ENCODE data around the gene KSR1. TPM values are rescaled to one million over a fixed set of nuclear protein-coding genes. Genes with fewer than 3 reads are reported as not detected.

The KSR1 gene
- total RNA-seq, 2 donors from 2014 or later: 7.9 to 10.2 TPM

DNA sequence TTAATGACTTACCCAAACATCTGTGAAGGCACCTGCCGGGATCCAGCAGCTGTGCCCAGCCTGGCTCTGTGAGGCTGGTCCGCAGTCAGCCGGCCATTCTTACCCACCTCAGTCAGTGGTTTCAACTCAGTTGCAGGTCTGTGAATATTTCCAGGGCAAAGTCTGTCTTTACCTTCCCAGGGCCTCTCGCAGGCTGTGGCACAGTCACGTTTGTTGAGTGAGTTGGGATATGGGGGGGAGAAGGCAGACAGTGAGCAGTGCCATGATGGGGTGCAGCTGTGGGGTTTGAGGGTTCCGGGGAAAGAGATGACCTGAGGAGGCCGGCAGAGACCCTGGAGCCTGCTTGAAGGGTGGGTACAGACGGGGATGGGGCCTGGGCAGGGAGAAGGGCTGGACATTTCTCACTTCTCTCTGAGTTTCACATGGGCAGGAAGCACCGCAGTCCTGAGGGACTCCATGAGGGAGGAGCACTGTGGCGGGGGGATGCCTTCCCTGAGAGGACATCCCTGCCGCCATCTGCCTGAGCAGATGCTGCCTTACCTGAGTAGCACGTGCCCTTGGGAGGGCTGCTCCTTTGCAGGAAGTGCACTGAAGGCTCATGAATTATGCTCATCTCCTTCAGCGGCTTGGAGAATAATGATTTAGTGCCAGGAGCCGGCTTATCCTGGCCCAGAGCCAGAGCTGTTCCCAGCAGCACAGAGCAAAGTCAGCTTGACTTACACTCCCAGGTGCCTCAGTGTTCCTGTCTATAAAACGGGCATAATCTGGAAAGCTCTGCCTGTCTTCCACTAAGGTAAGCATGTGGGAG lies 48.1 kb downstream of the KSR1 start:
- DNase-seq (ENCODE audit: low spot score): no peak
- H3K4me3 ChIP-seq: no peak overlapping the region
- TF ChIP-seq, protein P1, sequence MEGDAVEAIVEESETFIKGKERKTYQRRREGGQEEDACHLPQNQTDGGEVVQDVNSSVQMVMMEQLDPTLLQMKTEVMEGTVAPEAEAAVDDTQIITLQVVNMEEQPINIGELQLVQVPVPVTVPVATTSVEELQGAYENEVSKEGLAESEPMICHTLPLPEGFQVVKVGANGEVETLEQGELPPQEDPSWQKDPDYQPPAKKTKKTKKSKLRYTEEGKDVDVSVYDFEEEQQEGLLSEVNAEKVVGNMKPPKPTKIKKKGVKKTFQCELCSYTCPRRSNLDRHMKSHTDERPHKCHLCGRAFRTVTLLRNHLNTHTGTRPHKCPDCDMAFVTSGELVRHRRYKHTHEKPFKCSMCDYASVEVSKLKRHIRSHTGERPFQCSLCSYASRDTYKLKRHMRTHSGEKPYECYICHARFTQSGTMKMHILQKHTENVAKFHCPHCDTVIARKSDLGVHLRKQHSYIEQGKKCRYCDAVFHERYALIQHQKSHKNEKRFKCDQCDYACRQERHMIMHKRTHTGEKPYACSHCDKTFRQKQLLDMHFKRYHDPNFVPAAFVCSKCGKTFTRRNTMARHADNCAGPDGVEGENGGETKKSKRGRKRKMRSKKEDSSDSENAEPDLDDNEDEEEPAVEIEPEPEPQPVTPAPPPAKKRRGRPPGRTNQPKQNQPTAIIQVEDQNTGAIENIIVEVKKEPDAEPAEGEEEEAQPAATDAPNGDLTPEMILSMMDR (IDR thresholded peaks at IDR 0.05): no peak

DNA sequence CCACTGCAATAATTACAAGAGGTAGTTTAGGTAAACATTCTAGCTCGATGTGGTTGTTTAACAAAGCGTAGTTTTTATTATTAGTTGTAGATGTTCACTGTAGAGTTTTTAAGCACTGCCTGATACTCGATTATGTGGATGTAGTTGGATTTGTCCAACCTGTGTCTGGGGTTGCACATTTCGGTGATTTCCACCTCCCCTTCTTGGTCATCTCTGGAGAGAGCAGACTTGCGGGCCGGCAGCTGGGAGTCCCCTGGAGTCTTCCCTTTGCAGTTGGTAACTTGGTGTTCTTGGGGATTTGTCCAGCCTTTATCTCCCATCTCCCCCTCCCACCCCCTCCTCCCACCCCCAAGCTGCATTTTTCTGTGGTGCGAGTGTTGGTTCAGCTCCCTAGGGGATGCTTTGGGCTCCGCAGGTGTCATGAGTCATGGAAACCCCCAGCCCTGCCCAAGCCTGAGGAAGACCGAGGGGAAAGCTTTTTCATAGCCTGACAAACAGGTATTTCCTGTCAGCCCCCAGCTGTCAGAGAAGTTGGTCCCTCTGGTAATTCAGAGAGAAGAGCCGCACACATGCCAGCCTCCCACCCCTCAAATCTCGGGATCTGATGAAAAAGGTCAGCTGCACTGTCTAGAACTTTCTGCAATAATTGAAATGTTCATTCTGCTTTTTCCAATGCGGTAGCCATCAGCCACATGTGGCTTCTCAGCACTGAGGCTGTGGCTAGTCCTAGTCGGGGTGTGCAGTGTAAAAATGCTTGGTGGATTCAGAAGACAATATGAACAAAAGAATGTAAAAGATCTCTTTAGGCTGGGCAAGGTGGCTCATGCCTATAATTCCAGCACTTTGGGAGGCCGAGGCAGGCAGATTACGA lies 50.3 kb downstream of the KSR1 start:
- TF ChIP-seq, protein P1 (IDR thresholded peaks at IDR 0.05): no peak
- H3K4me1 ChIP-seq: peaks cover 0 to 34% of the 10 kb centered on the region in 2 donors
- no peaks in the 10 kb centered on the region for H3K9me3 ChIP-seq
- no peaks in the 10 kb centered on the region for H3K27me3 ChIP-seq
- H3K36me3 ChIP-seq: no peaks in the 10 kb centered on the region
- H3K27ac ChIP-seq: no peak overlapping the region
- H3K4me3 ChIP-seq: no peak overlapping the region
- DNase-seq (ENCODE audit: low spot score): no peak

More for the DNA sequence above, 48.1 kb downstream of the KSR1 start:
- Histone ChIP-seq H3K9me3 (no peaks in the 10 kb centered on the region), H3K27ac (no peak overlapping the region), H3K36me3 (no peaks in the 10 kb centered on the region), H3K27me3 (no peaks in the 10 kb centered on the region), H3K4me1 (peaks cover 0 to 34% of the 10 kb centered on the region in 2 donors)

DNA sequence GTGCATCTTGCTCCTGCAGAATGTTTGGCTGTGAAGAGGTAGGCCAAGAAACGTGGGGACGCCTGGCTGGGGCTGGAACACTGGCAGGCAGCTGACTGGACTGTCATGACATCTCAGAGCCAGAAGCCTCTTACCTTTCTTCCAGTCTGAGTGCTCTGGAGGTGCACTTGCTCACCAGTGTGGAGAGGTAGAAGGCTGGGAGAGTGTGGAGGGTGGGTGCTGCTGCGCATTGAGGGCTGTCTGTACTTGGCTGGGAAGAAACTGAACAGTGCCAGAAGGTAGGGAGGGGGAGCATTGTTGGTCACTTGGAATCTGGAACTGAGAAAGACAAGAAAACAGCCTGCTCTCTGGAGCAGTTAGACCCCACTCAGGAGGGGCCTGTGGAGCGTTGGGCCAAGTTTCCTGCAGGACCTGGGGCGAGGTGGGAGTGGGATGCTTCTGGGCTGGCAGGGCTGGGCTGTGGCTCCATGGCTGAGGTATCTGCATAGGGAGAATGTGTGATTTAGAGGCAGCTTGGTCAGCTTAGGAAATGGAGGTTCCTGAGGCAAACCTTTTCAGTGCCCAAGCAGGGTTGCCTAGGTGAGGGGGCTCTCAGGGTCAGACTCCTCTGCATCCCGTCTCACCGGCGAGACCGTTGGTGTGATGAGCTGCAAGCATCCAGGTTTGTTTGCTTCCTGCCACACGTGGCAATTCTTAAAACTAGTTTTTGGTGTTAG lies 55.1 kb downstream of the KSR1 start:
- no peaks in the 10 kb centered on the region for H3K27me3 ChIP-seq
- H3K9me3 ChIP-seq: no peaks in the 10 kb centered on the region
- H3K4me3 ChIP-seq: no peak overlapping the region
- no peaks in the 10 kb centered on the region for H3K36me3 ChIP-seq
- no peak for DNase-seq (ENCODE audit: low spot score)
- TF ChIP-seq, protein P1 (IDR thresholded peaks at IDR 0.05): no peak
- H3K27ac ChIP-seq: no peak overlapping the region
- peaks cover 0 to 10% of the 10 kb centered on the region in 2 donors for H3K4me1 ChIP-seq

DNA sequence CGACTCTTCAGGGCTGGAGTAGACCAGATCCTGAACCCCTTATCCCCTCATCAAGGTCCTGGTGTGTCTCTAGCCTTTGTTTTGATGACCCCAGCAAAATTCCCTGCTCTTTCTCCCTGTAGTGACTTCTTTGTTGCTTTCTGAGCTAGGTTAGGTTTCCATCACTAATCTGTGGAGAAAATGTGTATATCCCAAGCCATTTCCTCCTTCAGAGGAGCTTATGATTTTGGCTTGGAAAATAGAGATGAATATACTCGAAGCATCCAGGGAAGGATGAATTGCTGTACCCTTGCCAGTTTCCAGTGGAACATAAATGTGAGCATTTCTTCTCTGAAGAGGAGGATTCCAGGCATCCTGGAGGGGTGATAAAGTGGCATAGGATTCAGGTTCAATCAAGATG lies 55.8 kb downstream of the KSR1 start:
- Histone ChIP-seq H3K27ac (no peak overlapping the region), H3K9me3 (no peaks in the 10 kb centered on the region), H3K27me3 (no peaks in the 10 kb centered on the region), H3K4me3 (no peak overlapping the region), H3K36me3 (no peaks in the 10 kb centered on the region), H3K4me1 (peaks cover 0 to 5% of the 10 kb centered on the region in 2 donors)
- TF ChIP-seq, protein P1 (IDR thresholded peaks at IDR 0.05): no peak
- no peak for DNase-seq (ENCODE audit: low spot score)

DNA sequence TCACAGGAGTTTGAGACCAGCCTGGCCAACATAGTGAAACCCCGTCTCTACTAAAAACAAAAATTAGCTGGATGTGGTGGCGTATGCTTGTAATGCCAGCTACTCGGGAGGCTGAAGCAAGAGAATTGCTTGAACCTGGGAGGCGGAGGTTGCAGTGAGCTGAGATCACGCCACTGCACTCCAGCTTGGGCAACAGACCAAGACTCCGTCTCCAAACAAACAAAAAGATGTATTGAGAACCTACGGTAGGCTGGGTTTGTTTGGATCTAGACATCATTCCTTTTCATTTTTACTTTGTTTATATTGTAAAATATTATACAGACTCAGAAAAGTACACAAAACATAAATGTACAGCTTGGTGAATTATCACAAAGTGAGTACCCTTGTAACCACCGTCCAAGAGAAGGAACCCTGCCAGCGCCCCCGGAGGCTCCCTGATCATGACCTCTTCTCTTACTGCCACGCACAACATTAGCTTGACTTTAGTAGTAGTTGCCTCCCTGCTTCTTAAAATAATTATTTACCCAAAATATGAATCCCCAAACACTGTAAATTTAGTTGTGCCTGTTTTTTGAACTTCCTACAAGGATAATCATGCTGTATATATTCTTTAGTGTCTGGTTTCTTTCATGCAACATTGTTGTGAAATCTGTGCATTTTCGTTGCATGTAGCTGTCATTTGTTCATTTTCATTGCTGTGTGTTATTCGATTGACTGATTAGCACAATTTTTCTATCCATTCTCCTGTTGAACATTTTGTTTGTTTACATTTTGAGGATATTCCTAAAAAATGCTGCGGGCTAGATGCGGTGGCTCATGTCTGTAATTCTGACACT lies 56.5 kb downstream of the KSR1 start:
- H3K27ac ChIP-seq: no peak overlapping the region
- H3K36me3 ChIP-seq: no peaks in the 10 kb centered on the region
- no peaks in the 10 kb centered on the region for H3K9me3 ChIP-seq
- H3K4me1 ChIP-seq: peaks cover 0 to 5% of the 10 kb centered on the region in 2 donors
- no peak for DNase-seq (ENCODE audit: low spot score)
- H3K27me3 ChIP-seq: no peaks in the 10 kb centered on the region
- no peak overlapping the region for H3K4me3 ChIP-seq
- TF ChIP-seq, protein P1 (IDR thresholded peaks at IDR 0.05): no peak
